ENCODE results near the gene ZBTB7C.

DNA sequence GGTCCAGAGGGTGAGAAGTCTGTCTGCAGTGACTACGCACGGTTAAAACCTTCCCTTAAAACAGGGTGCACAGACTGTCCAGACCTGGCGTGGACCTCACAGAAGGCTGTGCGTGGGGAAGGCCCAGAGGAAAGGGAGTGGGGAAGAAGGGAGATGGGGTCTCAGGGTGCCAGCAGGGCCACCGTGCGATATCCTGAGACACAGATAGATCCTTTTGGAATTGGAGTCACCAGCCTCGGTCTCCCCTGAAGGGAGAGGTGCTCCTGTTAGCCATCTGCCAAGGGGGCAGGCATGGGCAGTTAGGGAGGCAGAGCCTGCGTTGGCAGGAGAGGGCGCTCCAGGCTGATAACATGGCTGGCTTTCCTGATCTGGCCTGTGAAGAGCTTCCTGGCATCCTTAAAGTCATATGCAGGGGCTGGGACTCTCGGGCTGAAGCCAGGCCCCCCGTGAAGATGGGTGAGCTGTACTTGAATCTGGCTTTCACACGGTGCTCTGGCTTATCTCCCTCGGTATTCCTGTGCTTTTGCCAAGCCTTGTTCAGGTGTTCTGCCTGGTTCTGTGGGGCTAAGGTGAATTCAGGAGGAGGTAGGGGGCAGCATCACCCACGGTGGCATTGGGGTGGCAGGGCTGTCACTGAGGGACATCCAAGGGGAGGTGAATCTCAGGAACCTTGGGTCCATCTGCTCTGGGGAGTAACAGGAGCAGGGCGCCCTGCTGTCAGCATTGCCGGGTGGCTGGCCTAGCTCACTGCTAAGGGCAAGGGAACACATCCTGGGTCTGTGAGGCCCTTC, 371.5 kb downstream of the ZBTB7C start:
- TF ChIP-seq CTCF (IDR thresholded peaks at IDR 0.05) (peak in 6 of 7 experiments; percentile 20 to 55 (median 41)), POLR2A (IDR thresholded peaks at IDR 0.05) (no peak)

Data from body of pancreas (tissue), 4 donors.